Measurements from ENCODE around the gene HS3ST5. TPM values are rescaled to one million over a fixed set of nuclear protein-coding genes. Genes with fewer than 3 reads are reported as not detected.
"Not testable (repeated sequence)": the region's sequence is repeated elsewhere in the genome, so short reads cannot be mapped to it uniquely, and the experiment has no call there.

Gene HS3ST5
- total and polyA plus RNA-seq, 7 donors, result 0.28 to 1.1 (median 0.36) TPM; not detected in 2

DNA sequence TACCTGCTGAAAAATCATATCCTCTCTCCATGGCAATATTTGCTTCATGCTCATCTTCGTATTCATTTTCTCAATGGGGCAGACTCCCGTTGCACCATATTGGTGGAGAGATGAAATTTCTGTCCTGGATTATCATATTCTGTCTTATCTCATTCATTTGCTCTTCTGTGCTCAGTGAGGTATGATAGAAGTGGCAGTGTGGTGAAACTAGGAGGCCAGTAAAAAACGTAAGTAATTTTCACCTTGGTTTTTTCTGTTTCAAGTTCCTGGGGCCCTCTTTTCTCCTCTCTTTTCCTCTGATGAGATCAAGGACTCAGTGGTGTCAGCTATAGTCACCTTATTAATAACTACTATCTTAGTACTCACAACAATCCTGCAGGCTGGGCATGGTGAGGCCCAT lies 189.4 kb downstream of the HS3ST5 start:
- Histone ChIP-seq H3K36me3 (no peaks in the 10 kb centered on the region), H3K4me1 (peaks cover 0 to 11% (median 2%) of the 10 kb centered on the region in 4 donors), H3K9me3 (no peaks in the 10 kb centered on the region), H3K4me3 (no peak overlapping the region), H3K27me3 (no peaks in the 10 kb centered on the region), H3K27ac (no peak overlapping the region)
- DNase-seq, result no peak
- WGBS, 2 donors, result 79 to 88% methylated on average over 3 of the region's 3 CpGs
- TF ChIP-seq POLR2A (IDR thresholded peaks at IDR 0.05), result no peak
- no peak for TF ChIP-seq EP300 (IDR thresholded peaks at IDR 0.05)
- TF ChIP-seq POLR2AphosphoS5 (IDR thresholded peaks at IDR 0.05), result no peak
- TF ChIP-seq CTCF (IDR thresholded peaks at IDR 0.05), result no peak
- intact Hi-C loops (cut with DNase I), result no loop called here

DNA sequence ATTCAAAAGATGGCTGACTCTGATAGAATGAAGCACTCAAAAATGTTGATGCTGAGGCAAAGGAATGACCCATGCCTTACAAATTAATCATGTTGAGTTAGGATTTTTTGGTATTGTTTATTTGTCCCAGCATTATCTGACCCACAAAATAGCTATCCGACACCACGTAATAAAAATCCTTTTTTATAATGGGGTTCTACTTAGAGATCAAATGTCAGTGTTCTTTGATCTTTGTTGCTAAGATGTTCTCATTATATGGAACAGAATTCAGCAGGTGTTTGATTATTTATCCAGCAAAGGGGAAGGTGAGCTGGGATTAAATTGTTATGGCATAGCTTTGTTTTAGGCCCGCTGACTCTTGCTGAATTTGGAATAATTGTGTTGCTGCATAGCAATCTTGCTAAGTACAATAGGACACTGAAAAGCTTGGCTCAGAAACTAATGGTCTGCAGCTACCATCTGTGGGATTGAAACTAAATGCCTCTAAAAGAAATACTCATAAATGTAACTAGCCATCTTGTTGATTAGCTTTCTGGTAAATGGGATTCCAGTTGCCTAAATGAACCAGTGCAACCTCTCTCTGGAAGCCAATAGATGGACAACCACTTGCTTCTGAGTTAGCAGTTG lies 191.6 kb downstream of the HS3ST5 start:
- H3K9me3 ChIP-seq, result peaks cover 0 to 5% (median 0%) of the 10 kb centered on the region in 4 donors
- no peaks in the 10 kb centered on the region for H3K27me3 ChIP-seq
- TF ChIP-seq CTCF (IDR thresholded peaks at IDR 0.05) (no peak), POLR2AphosphoS5 (IDR thresholded peaks at IDR 0.05) (no peak), EP300 (IDR thresholded peaks at IDR 0.05) (no peak), POLR2A (IDR thresholded peaks at IDR 0.05) (no peak)
- intact Hi-C loops (cut with DNase I), result no loop called here
- no peak overlapping the region for H3K4me3 ChIP-seq
- no peaks in the 10 kb centered on the region for H3K4me1 ChIP-seq
- no peaks in the 10 kb centered on the region for H3K36me3 ChIP-seq
- no peak for DNase-seq
- no peak overlapping the region for H3K27ac ChIP-seq
- 60 to 77% methylated on average over 3 of the region's 3 CpGs for WGBS, 2 donors

DNA sequence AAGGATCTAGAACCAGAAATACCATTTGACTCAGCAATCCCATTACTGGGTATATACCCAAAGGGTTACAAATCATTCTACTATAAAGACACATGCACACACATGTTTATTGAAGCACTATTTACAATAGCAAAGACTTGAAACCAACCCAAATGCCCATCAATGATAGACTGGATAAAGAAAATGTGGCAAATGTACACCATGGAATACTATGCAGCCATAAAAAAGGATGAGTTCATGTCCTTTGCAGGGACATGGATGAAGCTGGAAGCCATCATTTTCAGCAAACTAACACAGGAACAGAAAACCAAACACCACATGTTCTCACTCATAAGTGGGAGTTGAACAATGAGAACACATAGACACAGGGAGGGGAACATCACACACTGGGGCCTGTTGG lies 193.6 kb downstream of the HS3ST5 start:
- intact Hi-C loops (cut with DNase I), result not testable (repeated sequence)

GRCh38 chr6:114144887-114145851 lies 197.7 kb downstream of the HS3ST5 start:
- TF ChIP-seq EP300 (IDR thresholded peaks at IDR 0.05), result no peak
- Histone ChIP-seq H3K27me3 (no peaks in the 10 kb centered on the region), H3K4me1 (peaks cover 0 to 6% (median 0%) of the 10 kb centered on the region in 4 donors), H3K4me3 (no peak overlapping the region), H3K36me3 (no peaks in the 10 kb centered on the region), H3K9me3 (peaks cover 0 to 5% (median 0%) of the 10 kb centered on the region in 4 donors), H3K27ac (no peak overlapping the region)
- DNase-seq, result no peak
- 20 to 41% methylated on average over 9 of the region's 9 CpGs for WGBS, 2 donors
- intact Hi-C loops (cut with DNase I), result no loop called here

More for the DNA sequence above, 193.6 kb downstream of the HS3ST5 start:
- DNase-seq, H3K4me3 ChIP-seq, H3K9me3 ChIP-seq, H3K4me1 ChIP-seq, H3K27me3 ChIP-seq, H3K36me3 ChIP-seq, H3K27ac ChIP-seq: not testable (repeated sequence)

GRCh38 chr6:114142258-114142657 lies 200.6 kb downstream of the HS3ST5 start:
- DNase-seq, result no peak
- no peak for TF ChIP-seq CTCF (IDR thresholded peaks at IDR 0.05)
- no peak for TF ChIP-seq EP300 (IDR thresholded peaks at IDR 0.05)
- TF ChIP-seq POLR2AphosphoS5 (IDR thresholded peaks at IDR 0.05), result no peak
- no peak for TF ChIP-seq POLR2A (IDR thresholded peaks at IDR 0.05)
- H3K9me3 ChIP-seq, result peaks cover 0 to 5% (median 0%) of the 10 kb centered on the region in 4 donors
- H3K36me3 ChIP-seq, result no peaks in the 10 kb centered on the region
- H3K4me1 ChIP-seq, result peaks cover 0 to 6% (median 0%) of the 10 kb centered on the region in 4 donors
- intact Hi-C loops (cut with DNase I), result no loop called here
- H3K27me3 ChIP-seq, result no peaks in the 10 kb centered on the region
- no peak overlapping the region for H3K4me3 ChIP-seq
- no peak overlapping the region for H3K27ac ChIP-seq
- WGBS, 2 donors, result 72 to 79% methylated on average over 7 of the region's 7 CpGs

Data from sigmoid colon (tissue), 7 donors.